NCI-H226 (cell line): ENCODE results near the gene ZNF283.
A peak's percentile ranks its signal among the peaks of the same experiment; 100 is the strongest.
"Not testable (repeated sequence)": the region's sequence is repeated elsewhere in the genome, so short reads cannot be mapped to it uniquely, and the experiment has no call there.

Experiments
- DNase-seq: peaks from one replicate; pipeline ENCODE4 v3.0.0-alpha.2; 2015

The ZNF283 gene

DNA sequence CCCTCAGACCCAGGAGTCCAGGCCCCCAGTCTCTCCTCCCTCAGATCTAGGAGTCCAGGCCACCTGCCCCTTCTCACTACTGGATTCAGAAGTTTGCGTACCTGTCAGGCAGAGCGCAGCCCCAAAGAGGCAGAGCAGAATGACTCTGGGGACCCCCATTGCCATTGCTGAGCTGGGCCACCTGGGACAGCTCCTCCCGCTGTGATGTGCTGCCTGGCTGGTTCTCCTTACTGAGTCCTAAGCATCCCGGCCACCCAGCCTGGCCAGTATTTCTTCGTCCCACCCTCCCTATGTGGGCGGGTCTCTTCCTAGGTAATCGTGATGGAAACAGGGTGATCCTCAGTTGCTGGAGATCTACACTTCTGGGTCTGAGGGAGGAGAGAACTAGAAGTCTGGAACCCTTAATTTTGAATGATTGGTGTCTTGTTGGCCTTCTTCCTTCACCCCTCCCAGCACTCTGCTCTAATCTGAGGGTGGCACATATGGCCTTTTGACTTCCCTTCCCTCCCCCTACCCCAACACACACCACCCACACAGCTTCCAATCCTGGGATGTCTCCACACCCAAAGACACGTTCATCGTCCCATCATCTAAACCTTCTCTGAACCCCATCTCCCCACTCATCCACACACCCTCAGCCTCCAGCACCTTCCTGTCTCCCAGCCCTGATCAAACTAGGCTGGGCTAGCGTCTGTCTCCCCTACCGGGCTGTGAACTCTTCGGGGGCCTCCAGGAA is 24.7 kb upstream of the ZNF283 start, which contains the start of gene LYPD5:
Gene LYPD5, minus strand, starts transcription at position 232 of the 736 bp plus-strand sequence. Its CDS starts 67 bp downstream, at position 165.
- no peak for DNase-seq

DNA sequence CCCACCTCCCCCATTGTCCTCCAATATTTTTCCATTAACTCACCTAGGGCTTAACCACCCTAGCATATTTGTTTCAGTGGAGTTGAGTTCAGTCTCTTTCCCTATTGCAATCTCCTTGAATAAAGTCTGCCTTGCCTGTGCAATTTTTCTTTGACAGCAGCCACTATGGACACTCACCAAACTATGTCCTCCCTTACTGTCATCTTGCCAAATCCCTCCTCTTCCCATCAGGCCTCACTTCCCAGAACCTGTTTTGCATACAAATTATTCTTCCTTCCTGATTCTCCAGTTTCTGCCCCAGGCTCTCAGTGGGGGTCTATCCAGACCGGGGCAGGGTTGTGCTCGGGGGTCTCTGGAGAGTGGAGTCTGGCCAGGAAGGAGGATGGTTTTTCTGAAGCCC is 22.7 kb upstream of the ZNF283 start:
- DNase-seq: no peak

DNA sequence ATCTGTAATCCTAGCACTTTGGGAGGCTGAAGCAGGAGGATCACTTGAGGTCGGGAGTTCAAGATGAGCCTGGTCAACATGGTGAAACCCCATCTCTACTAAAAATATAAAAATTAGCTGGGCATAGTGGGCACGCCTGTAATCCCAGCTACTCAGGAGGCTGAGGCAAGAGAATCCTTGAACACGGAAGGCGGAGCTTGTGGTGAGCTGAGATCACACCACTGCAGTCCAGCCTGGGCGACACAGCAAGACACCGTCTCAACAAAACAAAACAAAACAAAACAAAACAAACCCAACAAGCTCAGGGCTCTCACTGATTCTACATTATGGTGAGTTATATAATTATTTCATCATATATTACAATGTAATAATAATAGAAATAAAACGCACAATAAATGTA is 20.7 kb upstream of the ZNF283 start:
- DNase-seq: not testable (repeated sequence)

DNA sequence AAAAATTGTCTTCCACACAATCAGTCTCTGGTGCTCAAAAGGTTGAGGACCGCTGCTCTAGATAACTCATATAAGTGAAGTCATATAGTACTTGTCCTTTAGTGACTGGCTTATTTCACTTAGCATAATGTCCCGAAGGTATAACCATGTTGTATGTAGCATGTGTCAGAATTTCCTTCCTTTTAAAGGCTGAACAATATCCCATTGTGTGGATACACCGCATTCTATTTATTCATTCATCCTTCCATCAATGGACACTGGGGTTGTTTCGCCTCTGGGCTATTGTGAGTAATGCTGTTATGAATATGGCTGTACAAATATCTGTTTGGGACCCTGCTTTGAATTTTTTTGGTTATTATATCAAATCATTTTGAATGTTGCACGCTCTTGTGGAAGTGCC is 20.3 kb upstream of the ZNF283 start:
- DNase-seq: no peak

DNA sequence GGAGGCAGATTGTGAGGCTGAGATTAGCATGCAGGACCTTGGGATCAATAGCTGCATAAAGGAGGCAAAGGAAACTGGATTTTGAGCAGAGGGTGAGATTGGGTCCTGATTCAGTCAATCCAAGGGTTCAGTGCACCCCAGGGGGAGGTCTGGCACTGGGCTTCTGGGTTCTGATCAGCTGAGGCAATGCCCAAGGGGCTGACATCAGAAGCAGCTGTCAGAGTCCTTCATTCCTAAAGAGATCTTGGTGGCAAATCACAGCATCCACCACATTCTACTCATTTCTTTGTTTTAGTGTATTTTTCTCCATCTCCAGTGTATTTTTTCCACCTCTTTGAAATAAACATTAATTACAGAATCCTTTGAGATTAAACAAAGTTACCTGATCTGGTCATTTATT is 19.5 kb upstream of the ZNF283 start:
- DNase-seq: no peak

DNA sequence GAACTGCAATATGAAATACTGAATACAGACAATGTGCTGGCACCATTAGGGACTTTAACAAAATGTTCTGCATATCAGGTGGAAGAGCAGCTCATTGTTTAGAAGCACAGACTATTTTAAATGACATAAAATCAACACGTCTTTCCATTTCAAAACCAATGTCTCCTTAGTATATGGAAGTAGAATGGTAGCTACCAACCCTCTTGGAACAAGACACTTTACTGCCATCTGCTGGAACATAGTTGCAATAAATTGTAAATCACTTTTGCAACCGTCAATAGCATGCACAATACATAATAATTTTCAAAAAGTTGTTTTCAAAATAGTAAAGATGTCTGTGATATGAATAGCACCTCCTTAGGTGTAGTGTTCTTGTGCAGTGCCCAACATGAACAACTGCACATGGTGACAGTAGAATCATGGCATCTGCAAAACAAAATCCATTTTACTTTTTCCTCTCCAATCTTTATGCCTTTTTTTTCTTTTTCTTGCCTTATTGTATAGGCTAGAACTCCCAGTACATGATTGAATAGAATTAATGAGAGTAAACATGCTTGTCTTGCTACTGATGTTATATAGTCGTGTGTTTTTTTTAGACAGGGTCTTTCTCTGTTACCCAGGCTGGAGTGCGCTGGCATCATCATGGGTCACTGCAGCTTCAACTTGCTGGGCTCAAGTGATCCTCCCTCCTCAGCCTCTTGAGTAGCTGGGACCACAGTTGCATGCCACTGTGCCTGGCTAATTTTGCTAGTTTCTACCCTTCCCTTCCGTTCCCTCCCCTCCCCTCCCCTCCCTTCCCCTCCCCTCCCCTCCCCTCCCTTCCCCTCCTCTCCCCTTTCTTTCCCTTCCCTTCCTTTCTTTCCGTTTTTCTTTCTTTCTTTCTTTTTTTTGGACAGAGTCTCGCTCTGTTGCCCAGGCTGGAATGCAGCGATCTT is 17.1 kb upstream of the ZNF283 start:
- peak; percentile 33 for DNase-seq

DNA sequence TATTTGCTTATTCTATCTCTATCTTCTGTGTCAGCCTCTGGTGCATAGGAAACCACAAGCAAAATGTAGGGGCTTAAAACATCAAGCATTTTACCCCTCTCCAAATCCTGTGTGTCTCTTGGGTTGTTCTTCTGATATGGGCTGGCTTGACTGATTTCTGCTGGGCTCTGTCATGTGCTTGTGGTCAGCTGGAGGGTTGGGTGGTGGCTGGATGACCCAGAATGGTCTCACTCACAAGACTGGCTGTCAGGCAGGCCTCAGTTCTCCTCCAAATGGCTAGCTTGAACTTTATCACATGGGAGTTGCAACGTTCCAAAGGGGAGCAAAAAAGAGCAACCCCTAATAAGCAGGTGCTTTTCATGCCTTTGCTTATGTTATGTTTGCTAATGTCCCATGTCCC is 15.3 kb upstream of the ZNF283 start:
- no peak for DNase-seq

DNA sequence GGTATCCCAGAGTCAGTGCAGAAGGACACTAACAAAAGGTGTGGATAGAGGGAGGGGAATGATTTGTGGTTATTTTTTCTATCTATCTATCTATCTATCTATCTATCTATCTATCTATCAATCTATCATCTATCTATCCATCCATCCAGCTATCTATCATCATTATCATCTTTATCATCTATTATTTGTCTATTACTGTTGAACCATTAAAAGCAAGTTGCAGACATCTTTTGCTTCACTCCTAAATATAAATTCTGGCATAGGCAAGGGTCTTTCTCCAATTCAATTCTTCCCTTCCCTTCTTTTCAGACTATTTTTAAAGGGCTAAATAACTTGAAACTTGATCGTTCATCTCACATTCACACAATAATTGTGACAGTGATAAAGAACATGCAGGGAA is 14.9 kb upstream of the ZNF283 start:
- no peak for DNase-seq

DNA sequence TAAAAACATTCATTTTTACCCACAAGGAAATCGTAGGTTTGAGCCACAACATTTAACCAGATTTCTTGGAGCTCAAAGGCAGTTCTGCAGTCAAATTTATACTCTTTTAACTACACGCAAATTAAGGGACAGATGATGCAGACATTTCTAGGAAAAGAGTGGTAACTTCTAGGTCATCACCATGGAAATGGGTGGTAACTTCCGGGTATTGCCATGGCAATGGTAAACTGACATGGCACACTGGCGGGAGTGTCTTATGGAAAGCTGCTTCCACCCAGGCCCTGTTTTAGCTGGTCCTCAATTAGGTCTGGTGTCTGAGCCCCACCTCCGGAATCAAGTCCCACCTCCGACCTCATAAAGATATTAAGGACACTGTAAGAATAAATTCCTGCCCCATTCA is 14.4 kb upstream of the ZNF283 start:
- no peak for DNase-seq

DNA sequence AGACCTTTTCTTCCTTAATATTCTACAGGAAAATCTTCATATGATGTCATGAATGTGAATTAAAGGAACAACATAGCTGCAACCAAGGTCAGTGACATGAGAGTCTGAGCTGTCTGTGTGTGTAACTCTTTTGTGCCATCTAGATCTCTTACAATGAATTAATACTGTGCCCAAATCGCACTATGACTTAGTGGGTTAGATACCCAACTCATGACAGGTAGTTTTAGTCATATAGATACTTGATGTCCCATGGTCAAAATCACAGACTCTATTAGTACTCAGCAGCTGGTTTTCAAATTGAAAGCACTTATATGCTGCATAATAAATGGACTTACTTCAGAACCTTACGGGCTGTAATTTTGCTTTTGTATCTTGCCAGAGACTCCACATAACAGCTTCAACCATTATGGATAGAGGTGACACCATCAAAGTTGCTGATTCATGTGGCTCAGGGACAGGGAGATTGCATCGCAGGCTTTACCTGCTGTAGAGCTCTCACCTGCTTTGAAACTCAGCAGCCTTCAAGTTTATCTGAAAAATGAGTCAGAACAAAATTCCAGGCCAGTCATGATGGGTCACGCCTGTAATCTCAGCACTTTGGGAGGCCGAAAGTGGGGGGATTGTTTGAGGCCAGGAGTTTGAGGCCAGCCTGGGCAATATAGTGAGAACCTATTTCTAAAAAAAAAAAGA is 12.3 kb upstream of the ZNF283 start:
- DNase-seq: no peak

DNA sequence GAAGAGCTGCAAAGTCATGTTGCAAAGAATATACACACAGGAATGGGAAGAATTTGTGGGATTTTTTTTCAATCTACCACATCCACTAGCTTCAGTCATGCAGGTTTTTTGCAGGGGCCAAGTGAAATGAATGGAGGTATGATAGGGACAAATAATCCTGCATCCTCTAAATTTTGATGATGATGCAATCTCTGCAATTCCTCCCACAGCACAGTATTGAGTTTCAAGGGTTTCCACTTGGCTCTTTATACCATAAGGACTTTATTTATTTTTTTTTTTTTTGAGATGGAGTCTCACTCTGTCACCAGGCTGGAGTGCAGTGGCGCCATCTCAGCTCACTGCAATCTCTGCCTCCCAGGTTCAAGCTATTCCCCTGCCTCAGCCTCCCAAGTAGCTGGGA is 9.7 kb upstream of the ZNF283 start:
- DNase-seq: not testable (repeated sequence)

DNA sequence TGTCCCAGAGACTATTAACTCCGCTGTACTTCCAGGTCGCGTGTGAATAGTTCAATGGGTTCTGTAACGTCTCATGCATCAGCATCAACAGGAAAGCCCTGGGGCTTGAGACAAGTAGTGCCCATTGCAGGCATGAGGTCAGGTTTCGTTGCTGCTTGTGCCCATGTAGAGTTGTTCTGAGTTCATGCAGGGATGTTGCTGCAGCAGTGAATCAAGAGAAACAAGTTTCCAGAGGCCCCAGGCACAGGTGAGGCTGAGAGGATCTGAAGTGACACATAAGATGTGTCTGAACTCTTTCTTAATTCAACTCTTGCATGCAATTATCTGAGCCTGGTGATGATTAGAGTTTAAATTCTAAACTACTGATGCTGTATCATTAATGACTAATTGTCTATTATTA is 8.6 kb upstream of the ZNF283 start:
- DNase-seq: no peak

DNA sequence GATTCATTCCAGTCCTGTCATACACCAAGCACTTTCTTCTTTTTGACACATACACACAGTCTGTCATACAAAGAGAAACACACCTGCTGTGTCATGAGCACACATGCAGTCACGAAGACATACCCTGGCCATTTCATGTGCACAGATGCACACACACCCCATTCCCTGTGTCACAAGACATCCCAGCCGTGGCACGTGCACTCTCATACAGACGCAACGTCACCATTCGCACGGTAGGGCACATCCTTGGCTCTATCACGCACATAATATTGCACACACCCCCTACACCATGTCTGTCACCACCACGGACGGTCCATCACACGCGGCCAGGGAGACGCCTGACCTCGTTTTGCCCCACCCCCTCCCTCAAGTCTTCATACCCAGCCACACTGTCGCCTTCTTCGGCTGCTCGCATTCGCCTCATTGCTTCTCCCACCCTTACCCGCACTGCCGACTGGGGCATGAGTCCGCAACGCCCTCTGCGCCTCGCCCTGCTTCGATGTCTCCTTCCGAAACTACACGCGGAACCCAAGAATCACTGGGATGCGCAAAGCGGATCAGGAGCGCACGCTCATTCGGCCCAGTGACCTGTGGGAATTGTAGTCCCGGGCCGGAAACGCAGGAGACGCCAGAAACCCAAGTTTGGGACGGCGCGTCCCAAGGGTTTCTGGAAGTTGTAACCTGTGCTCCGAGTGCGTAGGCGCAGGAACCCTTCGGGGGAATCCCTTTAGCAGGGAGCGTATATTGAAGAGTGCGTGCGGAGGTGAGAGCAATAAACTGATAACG is 6.8 kb upstream of the ZNF283 start:
- DNase-seq: no peak

DNA sequence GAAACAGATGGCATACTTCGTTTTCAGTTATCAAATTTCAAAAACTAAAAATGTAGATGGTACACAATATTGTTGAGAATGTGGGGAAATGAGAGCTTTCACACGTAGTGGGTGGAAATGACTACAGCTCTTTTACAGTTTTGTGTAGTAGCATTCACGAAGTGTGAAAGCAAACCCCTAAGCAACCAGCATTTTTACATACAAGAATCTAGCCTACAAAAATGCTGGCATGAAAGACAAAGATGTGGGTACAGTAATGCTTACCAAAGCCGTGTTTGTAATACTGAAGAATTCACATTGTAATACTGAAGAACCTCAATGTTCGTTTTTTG is 6.3 kb upstream of the ZNF283 start:
- no peak for DNase-seq

DNA sequence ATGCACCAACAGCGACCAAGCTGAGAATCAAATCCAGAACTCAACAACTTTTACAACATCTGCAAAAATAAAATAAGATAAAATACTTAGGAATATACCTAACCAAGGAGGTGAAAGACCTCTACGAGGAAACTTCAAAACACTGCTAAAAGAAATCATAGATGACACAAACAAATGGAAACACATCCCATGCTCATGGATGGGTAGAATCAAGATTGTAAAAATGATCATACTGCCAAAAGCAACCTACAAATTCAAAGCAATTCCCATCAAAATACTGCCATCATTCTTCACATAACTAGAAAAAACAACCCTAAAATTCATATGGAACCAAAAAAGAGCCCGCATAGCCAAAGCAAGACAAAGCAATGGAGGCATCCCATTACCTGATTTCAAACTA is 3.3 kb upstream of the ZNF283 start:
- DNase-seq: not testable (repeated sequence)

DNA sequence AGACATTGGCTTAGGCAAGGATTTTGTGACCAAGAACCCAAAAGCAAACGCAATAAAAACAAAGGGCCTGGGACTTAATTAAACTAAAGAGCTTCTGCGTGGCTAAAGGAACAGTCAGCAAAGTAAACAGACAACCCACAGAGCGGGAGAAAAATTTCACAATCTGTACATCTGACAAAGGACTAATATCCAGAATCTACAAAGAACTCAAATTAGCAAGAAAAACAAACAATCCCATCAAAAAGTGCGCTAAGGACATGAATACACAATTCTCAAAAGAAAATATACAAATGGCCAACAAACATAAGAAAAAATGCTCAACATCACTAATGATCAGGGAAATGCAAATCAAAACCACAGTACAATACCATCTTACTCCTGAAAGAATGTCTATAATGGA is 2.5 kb upstream of the ZNF283 start:
- DNase-seq: not testable (repeated sequence)

DNA sequence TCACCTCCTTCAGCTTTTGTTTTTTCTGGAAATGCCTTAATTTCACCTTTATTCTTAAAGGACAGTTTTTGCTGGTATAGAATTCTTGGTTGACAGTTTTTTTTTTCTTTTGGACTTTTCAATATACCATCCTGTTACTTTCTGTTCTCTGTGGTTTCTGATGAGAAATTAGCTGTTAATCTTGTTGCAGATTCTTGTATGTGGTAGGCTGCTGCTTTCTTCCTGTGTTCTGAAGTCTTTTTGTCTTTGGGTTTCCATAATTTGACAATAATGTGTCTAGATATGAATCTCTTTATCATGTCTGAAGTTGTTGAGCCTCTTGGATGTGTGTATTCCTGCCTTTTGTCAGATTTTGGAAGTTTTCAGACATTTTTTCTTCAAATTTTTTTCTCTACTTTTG is 12.0 kb downstream of the ZNF283 start:
- no peak for DNase-seq

DNA sequence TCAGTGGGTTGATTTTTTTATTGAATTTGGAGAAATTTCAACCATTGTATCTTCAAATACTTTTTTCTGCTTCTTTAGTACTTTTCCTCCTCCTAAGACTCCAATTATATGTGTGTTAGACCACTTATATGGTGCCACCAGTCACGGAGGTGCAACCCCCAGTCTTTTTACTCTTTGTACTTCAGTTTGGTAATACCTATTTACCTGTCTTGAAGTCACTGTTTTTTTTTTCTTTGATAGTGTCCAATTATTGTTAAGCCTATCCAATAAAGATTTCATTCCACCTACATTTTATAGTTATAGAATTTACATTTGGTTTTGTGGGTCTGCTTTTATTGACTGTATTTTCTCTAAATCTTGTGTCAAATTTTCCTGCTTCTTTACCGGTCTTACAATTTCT is 14.9 kb downstream of the ZNF283 start:
- DNase-seq: no peak

DNA sequence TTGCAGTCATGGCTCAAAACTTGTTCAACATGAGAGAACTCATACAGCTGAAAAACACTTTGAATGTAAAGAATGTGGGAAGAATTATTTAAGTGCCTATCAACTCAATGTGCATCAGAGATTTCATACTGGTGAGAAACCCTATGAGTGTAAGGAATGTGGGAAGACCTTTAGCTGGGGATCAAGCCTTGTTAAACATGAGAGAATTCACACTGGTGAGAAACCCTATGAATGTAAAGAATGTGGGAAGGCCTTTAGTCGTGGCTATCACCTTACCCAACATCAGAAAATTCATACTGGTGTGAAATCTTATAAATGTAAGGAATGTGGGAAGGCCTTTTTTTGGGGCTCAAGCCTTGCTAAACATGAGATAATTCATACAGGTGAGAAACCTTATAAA is 20.1 kb downstream of the ZNF283 start:
- no peak for DNase-seq

DNA sequence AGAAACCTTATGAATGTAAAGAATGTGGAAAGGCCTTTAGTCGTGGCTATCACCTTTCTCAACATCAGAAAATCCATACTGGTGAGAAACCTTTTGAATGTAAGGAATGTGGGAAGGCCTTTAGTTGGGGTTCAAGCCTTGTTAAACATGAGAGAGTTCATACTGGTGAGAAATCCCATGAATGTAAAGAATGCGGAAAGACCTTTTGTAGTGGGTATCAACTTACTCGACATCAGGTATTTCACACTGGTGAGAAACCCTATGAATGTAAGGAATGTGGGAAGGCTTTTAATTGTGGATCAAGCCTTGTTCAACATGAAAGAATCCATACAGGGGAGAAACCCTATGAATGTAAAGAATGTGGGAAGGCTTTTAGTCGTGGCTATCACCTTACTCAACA is 20.8 kb downstream of the ZNF283 start:
- no peak for DNase-seq

DNA sequence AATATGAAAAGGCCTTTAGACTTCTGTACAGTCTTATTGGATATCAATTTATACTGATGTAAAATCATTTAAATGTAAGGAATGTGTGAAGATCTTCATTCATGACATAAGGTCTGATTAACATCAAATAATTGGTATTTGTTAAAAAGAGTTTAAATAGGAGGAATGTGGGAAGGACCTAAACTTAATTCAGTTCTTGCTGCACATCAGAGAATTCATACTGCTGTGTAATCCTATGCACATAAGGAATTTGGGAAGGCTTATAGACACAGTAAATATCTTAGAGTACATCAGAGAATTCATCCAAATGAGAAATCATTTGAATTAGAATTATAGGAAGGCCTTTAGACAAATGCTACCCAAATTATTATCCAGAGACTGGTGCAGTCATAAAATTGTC is 21.7 kb downstream of the ZNF283 start:
- no peak for DNase-seq

DNA sequence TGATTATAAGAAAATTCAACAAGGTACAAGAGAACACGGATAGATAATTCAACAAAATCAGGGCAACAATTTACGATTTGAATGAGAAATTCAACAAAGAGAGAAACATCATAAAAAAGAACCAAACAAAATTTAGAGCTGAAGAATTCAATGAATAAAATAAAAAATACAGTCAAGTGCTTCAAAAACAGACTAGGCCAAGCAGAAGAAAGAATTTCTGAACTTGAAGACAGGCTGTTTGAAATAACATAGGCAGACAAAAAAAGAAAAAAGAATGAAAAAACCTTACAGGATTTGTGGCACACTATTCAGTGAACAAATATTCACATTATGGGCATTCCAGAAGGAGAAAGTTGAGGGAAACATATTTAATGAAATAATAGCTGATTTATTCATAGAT is 31.1 kb downstream of the ZNF283 start:
- no peak for DNase-seq

DNA sequence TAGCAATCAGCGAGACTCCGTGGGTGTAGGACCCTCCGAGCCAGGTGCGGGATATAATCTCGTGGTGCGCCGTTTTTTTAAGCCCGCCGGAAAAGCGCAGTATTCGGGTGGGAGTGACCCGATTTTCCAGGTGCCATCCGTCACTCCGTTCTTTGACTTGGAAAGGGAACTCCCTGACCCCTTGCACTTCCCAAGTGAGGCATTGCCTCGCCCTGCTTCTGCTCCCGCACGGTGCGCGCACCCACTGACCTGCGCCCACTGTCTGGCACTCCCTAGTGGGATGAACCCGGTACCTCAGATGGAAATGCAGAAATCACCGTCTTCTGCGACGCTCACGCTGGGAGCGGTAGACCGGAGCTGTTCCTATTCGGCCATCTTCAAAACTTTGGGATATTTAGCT is 39.8 kb downstream of the ZNF283 start:
- not testable (repeated sequence) for DNase-seq
